ENCODE measurements around the gene SLC35F6.

The SLC35F6 gene

GRCh38 chr2:26816893-26817292 is 52.8 kb downstream of the SLC35F6 start:
- no peak for DNase-seq (ENCODE audit: low read depth in 4 of 4, low spot score in 1 of 4)

GRCh38 chr2:26818255-26818654 is 54.2 kb downstream of the SLC35F6 start:
- no peak for DNase-seq (ENCODE audit: low read depth in 4 of 4, low spot score in 1 of 4)

- no peak for DNase-seq (ENCODE audit: low read depth in 4 of 4, low spot score in 1 of 4)
These were observed 54.9 kb downstream of the SLC35F6 start for GRCh38 chr2:26818972-26819371.

GRCh38 chr2:26820932-26821331 is 56.8 kb downstream of the SLC35F6 start:
- DNase-seq (ENCODE audit: low read depth in 4 of 4, low spot score in 1 of 4), result no peak

GRCh38 chr2:26822877-26823276 is 58.8 kb downstream of the SLC35F6 start:
- DNase-seq (ENCODE audit: low read depth in 4 of 4, low spot score in 1 of 4), result no peak

Measured in stimulated activated CD4-positive, alpha-beta T cell treated with anti-CD3 and anti-CD28 coated beads, Interleukin-1b, Interleukin-23, amount 100 ng/mL, for 24 hours (primary cell).